Stimulated activated CD8-positive, alpha-beta memory T cell treated with anti-CD3 and anti-CD28 coated beads, Interleukin-15, amount 100 ng/mL, for 48 hours (primary cell): ENCODE measurements around the gene PAX5.

ENCODE experiments used
- DNase-seq, 2 donors: peaks; one replicate each; pipeline ENCODE4 v3.0.0-alpha.2; 2020; ENCODE audit warnings: low read depth in 2 of 2

The PAX5 gene

DNA sequence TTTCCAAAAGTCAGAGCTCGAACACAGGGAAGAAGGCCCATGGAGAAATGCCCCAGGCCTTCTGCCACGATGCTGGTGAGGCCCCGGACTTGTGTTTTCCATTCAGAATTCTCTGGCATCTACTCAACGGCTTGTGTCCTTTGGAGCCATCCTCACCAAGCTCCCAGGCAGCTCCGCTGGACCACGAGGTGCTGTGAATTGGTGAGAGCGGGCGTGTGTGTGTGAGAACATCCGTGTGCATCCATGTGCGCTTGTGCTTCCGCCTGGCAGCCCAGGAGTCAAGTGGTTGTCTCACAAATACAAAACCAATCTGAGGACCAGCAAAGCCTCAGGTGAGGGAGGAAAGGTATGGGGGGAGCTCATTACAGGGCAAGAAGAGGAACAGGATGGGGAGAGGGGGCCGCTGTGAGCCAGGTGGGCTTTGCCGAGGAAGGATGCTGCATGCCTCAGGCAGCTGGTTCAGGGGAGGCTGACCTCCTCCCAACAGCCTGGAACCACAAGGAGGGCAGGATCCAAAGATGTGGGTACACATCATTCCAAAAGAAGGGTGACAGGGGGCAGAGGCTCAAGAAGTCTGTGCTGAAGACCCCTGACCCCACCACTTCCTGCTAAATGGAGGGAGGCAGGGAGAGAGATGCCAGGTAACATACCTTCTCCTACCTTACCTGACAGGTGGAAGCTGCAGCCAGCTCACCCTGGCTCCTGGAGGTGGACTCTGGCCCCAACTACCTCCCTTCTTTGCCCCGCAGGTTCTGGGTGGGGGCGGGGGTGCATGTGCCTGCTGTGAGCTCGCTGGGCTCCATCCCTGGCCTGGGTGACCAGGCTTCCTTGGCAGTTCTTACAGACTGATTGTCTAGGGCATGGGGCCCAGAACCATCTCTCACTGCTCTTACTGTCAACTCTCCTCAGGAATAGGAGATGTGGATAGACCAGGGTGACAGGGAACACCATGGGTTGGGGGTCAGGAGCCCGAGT is 196.3 kb downstream of the PAX5 start:
- DNase-seq, result no peak

DNA sequence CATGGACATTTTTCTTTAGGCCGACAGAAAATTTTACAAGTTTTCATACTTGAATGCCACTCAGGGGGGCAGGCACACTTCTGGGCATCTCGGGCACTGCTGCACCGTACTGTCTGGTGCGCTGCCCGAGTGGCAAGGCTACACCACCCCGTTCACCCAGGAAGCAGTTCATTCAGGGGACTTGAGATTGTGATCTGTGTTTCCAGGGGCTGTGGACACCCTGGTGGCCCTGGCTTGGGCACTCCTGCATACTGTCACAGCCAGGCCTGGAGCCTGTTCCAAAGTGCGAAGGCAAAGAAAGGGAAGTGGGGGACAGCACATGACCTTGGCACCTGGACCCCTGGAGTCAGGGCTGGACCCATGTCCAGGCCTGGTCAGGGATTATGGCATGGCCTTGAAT is 197.6 kb downstream of the PAX5 start:
- DNase-seq, result no peak

DNA sequence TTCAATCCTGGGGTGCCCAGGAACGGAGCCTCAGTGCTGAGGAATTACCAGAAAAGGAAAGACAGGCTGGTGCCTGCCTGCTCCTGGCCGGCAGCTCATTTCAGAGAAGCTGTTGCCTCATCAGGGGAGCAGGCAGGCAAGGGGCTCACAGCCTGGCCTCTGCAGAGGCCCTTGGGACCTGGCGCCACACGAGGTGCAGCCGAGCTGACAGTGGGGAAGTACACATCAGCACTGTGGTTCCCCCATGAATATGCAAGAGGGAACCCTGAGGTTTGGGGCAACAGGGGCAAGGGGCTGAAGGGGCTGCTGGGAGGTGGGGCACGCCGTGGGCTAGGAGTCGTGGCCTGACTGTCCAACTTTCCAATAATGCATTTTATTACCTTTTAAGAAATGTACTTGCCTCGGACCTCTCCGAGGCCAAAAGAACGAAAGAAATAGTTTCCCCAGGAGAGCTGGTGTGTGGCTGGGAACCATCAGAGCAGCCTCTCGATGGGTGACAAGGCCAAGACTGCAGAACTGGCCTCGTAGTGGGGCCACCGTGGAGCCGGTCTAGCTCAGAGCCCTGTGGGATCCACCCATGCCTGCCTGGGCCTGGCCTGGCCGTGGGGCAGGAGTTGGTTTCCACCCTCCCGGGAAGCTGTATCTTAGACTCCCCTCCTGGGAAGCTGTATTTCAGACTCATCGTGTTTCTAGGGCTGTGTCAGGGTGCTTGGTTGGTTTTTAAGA is 198.6 kb downstream of the PAX5 start:
- no peak for DNase-seq

DNA sequence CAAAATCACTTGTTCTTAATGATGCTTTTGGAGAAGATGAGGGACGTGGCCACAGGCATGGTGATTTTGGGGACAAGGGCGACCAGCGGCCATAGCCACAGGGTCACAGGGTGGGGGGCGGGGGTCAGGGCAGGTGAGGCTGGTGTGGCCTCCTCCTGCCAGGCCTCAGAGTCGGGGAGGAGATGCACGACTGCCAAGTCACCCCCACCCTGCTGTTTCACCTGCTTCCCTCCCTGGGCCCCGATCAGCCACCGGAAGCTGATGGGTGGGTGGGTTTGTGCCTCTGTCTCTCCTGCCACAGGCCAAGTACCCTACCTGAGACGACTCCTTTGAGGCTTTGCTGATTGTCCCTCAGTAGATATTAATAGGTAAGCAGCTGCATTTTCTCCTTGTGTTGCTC is 199.3 kb downstream of the PAX5 start:
- no peak for DNase-seq

DNA sequence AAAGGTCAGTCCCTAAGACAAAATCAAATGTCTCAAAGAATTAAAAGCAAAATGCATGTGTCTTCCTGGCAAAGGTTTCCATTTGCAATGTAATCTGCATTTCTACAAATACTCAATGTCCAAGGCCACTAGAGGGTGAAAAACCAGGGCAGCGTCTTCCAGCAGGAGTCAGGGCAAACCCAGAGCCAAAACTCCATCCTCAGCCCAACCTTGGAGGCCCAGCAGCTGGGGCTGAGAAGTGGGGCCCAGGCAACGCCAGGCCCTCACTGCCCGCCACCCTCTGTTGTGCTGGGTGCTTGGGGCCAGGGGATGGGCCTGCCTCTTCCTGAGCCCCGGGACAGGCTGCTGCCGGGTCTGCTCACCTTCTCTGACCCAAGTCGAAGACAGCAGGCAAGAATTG is 200.1 kb downstream of the PAX5 start:
- DNase-seq, result no peak

DNA sequence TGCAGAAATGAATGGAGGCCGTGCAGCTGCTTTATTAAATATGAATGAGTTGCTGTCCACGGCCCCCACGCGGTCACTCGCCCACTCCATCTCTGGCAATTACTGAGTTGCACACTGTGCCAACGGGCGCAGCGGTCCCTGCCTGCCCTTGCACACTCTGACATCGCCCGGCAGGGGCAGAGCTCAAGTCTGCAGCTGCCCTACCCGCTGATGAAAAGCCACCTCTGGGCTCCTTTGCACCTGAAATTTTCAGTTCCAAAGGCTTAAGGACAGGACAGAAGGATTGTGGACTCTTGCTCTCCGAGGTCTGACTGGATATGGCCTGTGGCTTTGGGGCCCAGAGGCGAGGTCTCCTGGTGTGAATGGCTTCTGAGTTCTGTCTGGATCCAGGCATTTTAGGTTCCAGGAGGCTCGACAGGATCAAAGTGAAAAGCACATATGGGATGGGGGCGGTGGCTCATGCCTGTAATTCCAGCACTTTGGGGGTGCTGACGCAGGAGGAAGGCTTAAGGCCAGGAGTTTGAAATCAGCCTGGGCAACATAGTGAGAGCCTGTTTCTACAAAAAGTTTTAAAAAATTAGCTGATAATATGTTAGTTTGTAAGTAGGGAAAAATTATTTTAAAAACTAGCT is 201.8 kb downstream of the PAX5 start:
- no peak for DNase-seq

DNA sequence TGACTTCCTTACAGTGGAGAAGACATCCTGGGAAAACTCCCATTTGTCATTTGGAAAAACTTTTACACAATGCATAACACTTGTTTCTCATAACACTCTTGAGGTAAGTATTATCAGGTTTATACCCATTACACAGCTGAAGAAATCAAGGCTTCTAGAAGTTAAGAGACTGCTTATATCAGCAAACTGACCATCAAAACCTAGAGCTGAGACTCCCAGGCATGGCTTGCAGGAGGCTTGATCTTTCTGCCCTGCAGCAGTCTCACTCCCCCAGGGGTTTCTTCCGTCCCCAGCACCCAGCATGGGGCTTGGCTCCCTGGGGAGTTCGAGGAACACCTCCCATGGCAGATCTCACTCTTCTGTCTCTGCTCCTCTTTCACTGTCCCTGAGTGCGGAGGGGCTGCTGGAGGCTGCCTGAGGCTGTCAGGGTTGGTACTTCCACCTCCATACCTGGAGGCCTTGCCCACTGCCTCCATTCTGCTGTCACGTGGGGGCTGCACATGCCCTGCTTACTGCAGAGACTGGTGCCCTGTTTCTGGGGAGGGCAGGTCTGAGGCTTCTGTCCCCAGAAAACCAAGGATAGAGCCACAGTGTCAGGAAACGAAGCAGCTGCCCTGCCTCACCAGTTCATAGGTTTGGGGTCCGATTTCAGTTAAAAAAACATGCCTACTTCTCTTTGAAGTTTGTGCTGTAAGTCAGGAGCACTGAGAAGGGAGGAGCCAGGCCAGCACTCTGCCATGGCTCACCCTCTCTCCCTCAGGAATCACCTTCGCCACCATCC is 202.5 kb downstream of the PAX5 start:
- DNase-seq, result no peak

DNA sequence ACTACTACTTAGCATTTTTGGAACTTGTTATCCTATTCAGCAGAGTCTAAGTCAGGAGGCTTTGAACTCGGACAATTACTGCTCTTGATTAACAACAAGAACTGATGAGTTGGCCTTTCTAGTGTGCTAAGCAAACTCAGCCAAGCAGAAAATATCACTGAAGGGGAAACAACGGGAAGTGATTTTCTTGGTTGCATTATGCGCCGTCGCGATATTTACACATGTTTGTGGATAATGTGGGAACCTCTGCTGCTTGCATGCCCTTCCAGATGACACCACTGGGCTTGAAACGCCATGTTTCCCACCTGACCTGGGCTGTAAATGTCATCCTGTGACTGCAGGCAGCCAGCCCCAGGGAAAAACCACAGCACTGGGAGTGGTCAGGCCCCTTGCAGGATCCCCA is 205.5 kb downstream of the PAX5 start:
- no peak for DNase-seq

DNA sequence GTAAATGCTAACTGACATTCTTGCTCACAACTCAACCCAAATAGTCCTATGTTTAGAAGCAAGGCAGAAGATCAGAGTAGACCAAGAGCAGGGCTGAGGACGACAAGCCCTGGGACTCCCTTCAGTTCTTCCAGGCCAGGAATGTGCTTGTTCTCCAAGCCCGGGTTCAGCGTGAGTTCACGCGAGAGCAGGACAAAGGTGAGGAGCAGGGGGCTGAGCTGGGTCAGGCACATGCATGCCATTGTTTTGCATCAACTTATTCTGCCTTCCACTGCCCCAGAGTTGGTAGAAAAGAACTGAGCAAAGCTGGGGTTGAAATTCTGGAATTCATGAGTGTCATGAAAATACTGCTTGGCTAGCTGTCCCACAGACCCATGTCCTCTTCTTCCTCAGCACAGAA is 206.5 kb downstream of the PAX5 start:
- DNase-seq, result no peak

DNA sequence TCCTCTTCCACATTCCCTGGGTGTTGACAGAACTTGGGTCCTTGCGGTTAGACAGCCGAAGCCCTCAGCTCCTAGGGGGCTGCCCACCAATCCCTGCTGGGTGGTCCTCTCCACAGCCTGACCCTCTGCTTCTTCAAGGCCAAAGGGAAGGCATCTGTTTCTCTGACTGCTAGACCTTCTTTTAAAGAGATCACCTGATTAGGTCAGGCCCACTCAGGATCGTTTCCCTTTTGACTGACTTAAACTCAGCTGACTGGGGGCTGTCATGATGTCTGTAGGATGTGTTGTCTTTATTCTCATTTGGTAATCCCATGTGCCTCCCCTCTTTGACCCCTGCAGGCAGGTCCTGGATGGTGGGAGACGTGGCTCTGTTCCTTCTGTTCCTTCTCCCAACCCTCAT is 207.5 kb downstream of the PAX5 start:
- no peak for DNase-seq

DNA sequence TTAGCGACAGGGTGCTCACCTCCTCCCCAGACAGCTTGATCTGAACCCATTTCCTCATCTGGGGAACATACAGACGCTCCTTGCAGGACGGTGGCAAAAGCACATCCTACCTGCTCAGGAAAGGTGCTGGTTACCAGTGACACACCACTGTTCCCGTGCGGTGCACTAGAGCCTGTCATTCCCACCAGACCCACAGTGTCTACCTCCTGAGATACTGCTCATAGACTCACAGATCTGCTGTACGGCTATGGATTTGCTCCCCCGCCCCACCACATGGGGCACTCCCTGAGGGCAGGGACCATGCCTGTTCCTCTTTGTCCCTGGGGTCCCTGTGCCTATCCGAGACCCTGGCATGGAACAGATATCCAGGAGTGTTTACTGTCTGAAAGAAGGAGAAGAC is 208.9 kb downstream of the PAX5 start:
- no peak for DNase-seq

DNA sequence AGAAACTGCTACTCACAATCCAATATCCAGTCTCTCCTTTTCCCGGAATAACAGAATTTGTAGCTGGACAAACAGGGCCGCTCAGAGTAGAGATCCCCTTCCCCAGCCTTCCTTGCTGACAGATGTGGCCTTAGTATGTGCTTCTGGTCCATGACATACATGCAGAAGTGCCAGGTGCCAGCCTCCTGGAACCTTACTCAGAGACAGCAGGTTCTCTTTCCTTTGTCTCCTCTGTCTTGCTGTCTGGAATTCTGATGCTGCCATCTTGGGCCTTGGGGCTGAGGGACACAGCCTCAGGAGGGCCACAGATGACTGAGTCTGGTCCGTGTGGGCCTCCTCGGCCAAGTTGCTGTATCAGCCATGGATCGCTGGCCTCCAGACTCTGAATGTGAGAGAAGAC is 210.1 kb downstream of the PAX5 start:
- DNase-seq, result no peak

DNA sequence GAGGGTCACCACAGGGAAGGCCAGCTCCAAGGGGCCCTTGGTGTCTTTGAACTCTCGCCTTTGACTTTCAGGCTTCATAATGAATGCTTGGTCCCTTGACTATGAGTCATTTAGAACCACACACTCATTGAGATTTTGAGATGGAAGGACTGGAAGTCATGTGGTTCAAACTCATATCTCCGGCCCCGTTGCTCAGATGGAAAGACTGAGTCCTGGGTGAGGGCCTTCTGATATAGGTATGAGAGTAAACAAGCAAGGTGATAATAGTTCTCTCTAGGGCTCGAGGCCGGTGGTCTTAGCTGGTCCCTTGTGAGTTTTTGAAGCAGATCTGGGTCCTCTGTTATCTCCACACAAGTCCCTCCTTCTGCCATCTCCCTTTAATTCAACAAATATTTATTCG is 210.6 kb downstream of the PAX5 start:
- DNase-seq, result no peak

DNA sequence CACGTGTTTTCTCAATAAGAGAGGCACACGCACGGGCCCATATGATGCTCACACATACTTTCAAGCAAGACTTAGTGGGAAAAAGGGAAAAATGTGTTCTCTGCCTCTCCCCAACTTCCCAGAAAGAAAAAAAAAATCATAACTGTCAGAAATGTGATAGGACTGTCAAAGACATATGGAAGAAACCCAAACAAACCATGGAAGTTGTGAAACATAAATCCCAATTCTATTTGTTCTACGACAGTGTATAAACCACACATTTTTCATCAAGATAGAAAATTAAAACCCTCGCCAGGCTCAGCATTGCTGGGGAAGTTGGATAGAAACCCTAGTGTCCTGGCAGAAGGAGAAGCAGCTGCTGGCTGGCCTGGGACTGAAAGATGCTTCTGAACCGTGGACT is 211.9 kb downstream of the PAX5 start:
- no peak for DNase-seq

DNA sequence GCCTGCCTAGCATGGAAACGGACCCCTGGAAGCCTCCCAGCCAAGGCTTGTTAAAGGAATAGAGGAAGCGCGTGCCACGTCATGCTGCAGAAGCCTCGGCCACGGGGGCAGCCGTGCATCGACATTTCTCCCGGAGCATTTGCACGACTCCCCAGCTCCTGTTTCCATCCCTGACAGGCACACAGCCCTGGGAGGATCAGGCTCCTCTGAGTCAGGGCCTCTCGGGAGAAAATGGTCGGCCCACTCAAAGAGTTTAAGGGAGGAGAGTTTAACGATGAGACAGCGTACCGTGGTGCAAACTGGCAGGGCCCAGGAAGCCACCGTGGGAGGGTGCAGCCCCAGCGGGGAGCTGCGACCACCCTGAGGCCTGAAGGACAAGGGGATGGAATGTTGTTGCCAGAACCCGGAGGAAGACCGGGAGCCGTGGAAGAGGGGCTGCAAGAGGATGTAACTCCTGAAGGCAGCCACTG is 213.6 kb downstream of the PAX5 start:
- no peak for DNase-seq

DNA sequence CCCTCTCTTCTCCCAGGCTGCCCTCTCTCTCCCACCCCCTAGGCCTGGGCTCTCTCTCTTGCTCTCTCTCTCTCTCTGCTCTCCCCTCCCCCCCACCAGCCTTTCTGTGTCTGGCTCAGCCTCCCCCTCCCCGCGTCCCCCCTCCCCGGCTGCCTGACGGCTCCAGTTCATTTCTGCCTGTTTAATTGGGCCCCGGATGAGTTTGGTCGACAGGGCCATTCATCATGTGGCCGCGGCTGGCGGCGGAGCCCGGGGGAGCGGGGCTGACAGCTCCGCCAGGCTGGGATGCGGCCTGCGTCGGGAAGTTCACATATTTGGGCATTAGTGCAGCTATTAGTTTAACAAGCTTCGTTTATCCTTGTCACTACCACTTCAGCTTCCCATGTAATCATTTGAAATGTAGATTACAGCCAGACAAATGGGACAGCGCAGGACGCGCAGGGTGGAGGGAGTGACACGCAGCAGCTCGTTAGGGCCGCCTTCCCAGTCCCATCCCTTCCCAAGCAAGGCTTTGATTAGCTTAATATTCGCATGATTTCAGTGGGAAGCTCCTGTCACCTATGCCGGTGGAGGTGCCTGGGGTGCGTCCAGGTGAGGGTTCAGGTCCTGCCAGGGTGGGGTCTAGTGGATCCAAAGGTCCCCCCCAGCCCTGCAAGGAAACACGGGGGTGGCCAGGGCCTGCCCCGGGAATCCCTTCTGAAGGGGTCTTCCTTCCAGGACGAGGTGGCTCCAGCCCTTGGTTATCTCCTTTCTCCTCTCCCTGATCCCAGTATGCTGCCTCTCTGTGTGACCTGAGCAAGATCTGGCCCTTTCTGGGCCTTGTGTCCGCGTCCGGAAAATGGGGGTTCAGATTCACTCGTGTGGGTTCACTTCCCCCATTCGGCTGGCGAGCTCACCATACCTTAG is 214.8 kb downstream of the PAX5 start:
- no peak for DNase-seq

DNA sequence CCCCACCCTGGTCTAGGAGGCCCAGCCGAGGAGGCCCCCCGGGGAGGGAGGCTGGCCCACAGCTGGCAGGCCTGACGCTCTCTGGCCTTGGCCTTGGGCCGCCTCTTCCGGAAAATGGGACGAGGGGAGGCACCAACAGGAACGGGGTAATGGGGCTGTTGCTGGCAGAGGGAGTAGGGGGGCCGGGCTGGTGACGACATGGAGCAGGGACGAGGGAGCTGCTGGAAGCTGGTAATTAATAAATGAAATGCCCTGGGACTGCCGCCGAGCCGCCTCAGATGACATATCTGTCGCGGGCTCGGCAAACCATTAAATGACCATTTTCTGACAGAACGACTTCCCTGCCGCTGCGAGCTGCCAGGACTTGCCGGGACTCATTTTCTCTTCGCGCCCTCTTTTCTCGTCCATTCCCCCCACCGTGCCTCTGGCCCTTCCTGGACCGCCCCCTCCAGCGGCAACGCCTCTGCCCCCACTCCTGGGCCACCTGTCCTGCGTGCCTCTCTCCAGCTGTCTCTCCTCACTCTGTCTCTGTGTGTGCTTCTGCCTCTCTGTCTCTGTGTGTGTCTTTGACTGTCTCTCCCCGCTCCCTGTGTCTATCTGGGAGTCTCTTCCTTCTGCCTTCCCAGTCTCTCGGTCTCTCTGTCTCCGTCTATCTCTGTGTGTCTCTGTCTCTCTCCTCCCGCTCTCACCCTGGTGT is 215.7 kb downstream of the PAX5 start:
- no peak for DNase-seq

DNA sequence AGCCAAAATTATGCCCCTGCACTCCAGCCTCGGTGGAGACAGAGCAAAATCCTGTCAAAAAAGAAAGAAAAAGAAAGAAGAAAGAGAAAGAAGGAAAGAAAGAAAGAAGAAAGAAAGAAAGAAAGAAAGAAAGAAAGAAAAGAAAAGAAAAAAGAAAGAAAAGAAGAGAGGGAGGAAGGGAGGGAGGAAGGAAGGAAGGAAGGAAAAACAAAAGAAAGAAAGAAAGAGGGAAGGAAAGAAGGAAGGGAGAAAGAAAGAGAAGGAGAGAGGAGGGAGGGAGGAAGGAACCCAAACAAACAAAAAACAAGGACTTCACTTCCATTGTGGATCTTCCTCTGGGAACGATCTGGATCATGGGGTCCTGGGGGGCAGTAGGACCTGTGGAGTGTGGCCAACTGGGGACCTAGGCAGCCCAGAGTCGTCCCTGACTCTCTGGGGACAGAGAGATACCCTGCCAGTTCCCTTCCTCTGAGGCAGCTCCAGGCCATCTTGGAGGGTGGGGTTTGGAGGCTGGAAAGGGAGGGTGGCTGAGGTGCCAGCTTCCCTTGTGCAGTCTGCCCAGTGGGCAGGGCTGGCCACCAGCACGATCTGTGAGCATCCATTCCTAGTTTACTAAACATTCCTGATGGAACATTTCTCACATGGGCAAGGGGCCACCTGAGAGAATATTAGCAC is 216.8 kb downstream of the PAX5 start:
- DNase-seq, result no peak

DNA sequence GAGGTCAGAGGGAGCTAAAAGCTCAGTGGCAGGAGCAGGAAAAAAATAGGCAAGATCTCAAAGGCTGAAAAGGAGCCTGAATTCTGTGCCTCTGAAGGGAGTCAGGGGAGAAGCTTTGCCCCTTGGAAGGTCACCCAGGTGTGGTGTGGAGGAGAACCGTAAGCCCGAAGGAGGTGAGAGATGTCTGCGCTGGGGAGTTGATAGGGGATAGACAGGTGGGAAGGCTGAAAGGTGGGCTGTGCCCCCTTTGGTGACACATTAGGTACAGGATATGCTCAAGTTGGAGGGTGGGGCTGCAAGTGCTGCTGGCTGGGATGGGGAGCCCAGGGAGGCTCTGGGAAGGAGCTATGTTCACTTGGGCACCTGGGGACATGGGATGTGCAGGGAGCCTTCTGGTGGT is 217.7 kb downstream of the PAX5 start:
- DNase-seq, result no peak
